ENCODE measurements around the gene SPATS2L.

DNA sequence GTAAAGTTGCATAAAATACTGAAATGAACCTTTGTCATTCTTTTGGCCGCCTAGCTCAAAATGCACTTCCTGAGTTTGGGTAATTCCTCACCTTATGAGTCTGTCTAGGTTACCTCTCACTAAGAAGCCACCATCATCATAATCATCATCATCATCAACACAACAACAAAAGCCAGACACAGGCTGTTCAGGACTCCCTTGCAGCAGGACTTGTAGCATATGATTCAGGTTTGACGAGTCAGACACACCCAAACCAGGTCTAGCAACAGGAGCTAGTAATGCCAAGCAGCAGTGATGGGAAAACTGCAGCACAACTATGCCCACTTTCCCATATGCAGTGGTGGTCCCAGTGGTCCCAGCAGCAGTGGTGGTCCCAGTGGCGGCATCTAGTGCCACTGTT is 216.7 kb downstream of the SPATS2L start:
- no peak for TF ChIP-seq POLR2A (IDR thresholded peaks at IDR 0.05)
- TF ChIP-seq, protein P1, sequence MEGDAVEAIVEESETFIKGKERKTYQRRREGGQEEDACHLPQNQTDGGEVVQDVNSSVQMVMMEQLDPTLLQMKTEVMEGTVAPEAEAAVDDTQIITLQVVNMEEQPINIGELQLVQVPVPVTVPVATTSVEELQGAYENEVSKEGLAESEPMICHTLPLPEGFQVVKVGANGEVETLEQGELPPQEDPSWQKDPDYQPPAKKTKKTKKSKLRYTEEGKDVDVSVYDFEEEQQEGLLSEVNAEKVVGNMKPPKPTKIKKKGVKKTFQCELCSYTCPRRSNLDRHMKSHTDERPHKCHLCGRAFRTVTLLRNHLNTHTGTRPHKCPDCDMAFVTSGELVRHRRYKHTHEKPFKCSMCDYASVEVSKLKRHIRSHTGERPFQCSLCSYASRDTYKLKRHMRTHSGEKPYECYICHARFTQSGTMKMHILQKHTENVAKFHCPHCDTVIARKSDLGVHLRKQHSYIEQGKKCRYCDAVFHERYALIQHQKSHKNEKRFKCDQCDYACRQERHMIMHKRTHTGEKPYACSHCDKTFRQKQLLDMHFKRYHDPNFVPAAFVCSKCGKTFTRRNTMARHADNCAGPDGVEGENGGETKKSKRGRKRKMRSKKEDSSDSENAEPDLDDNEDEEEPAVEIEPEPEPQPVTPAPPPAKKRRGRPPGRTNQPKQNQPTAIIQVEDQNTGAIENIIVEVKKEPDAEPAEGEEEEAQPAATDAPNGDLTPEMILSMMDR (IDR thresholded peaks at IDR 0.05): no peak
- TF ChIP-seq POLR2AphosphoS5 (IDR thresholded peaks at IDR 0.05): no peak
